SK-N-SH (cell line): ENCODE results near the gene INHBA. TPM values are rescaled to one million over a fixed set of nuclear protein-coding genes. Genes with fewer than 3 reads are reported as not detected.

Source experiments
- CTCF ChIA-PET: fragments of 300-600, 350-600 bp; formaldehyde crosslinking; extraction: SDS; loops from one replicate; lab custom pipeline; 2021; lab: Yijun Ruan, JAX
- POLR2A ChIA-PET: fragments of 350-600 bp; sonication (Branson Sonifier 250); formaldehyde crosslinking; extraction: SDS; loops from one replicate; lab custom pipeline; 2020; ENCODE audit warnings: antibody characterized with exemption, inconsistent platforms; lab: Yijun Ruan, JAX
- DNase-seq: peaks from one replicate; pipeline ENCODE4 v3.0.0; 2012
- H2AFZ ChIP-seq: fragments of 200-600 bp; sonication (generic); 2 replicates; pipeline ENCODE4 v1.8.1; 2016; ENCODE audit warnings: antibody characterized with exemption, mild to moderate bottlenecking, low read depth
- H3F3A ChIP-seq: fragments of 200-600 bp; sonication (generic); replicated peaks from 2 replicates; pipeline ENCODE3; 2016; ENCODE audit warnings: antibody characterized with exemption, mild to moderate bottlenecking; ENCODE audit not compliant: insufficient read depth
- H3K27ac ChIP-seq, 2 experiments: fragments of 200-500 bp in 1 of 2; fragments of 200-600 bp in 1 of 2; sonication (Bioruptor generic) in 1 of 2; sonication (generic), shearing (Covaris generic) in 1 of 2; 2 replicates each; pipeline versions ENCODE4 v1.5.1 to v1.6.1; 2014 to 2016; ENCODE audit warnings: low read depth in 2 of 2, inconsistent platforms in 1 of 2, low read length in 1 of 2, mild to moderate bottlenecking in 1 of 2, mixed read lengths in 1 of 2
- H3K27me3 ChIP-seq: fragments of 200-600 bp; sonication (generic), shearing (Covaris generic); 2 replicates; pipeline ENCODE4 v1.6.1; 2016; ENCODE audit warnings: mixed run types; ENCODE audit not compliant: insufficient read depth
- H3K36me3 ChIP-seq, 2 experiments: fragments of 200-500 bp in 1 of 2; fragments of 200-600 bp in 1 of 2; sonication (Bioruptor generic) in 1 of 2; sonication (generic) in 1 of 2; replicated peaks in 1 of 2; 2 replicates each; pipeline versions ENCODE3 to v1.5.1; 2014 to 2016; ENCODE audit warnings: low read length in 1 of 2, mild to moderate bottlenecking in 1 of 2; ENCODE audit not compliant: insufficient read depth in 2 of 2, control insufficient read depth in 1 of 2
- H3K4me1 ChIP-seq, 2 experiments: fragments of 200-500 bp in 1 of 2; fragments of 200-600 bp in 1 of 2; sonication (Bioruptor generic) in 1 of 2; sonication (generic), shearing (Covaris generic) in 1 of 2; 2 replicates each; pipeline versions ENCODE4 v1.5.1 to v1.6.1; 2014 to 2016; ENCODE audit warnings: low read depth in 1 of 2, low read length in 1 of 2, mixed run types in 1 of 2; ENCODE audit not compliant: insufficient read depth in 2 of 2, control insufficient read depth in 1 of 2
- H3K4me2 ChIP-seq: fragments of 200-600 bp; sonication (generic), shearing (Covaris generic); 2 replicates; pipeline ENCODE4 v1.6.1; 2017; ENCODE audit warnings: mixed run types
- H3K4me3 ChIP-seq, 2 experiments: fragments of 200-500 bp in 1 of 2; fragments of 200-600 bp in 1 of 2; sonication (Bioruptor generic) in 1 of 2; sonication (generic), shearing (Covaris generic) in 1 of 2; 2 replicates each; pipeline versions ENCODE4 v1.5.1 to v1.8.1; 2014 to 2016; ENCODE audit warnings: low read depth in 2 of 2, inconsistent platforms in 1 of 2, low read length in 1 of 2, mild to moderate bottlenecking in 1 of 2, mixed read lengths in 1 of 2, moderate library complexity in 1 of 2
- H3K79me2 ChIP-seq: fragments of 200-600 bp; sonication (generic); 2 replicates; pipeline ENCODE4 v1.8.1; 2017; ENCODE audit warnings: mild to moderate bottlenecking; ENCODE audit not compliant: insufficient read depth
- H3K9ac ChIP-seq: fragments of 200-600 bp; sonication (generic); 2 replicates; pipeline ENCODE4 v1.6.1; 2017; ENCODE audit warnings: mixed run types
- H3K9me2 ChIP-seq: fragments of 200-600 bp; sonication (generic); 2 replicates; pipeline ENCODE4 v1.6.1; 2017; ENCODE audit warnings: mixed run types
- H3K9me3 ChIP-seq: fragments of 200-600 bp; sonication (generic); 2 replicates; pipeline ENCODE4 v1.6.1; 2017; ENCODE audit warnings: mixed run types, mild to moderate bottlenecking, moderate library complexity
- H4K20me1 ChIP-seq: fragments of 200-600 bp; sonication (generic); 2 replicates; pipeline ENCODE4 v1.6.1; 2017; ENCODE audit warnings: mild to moderate bottlenecking, mixed run types; ENCODE audit not compliant: insufficient read depth
- ELF1 ChIP-seq: IDR thresholded peaks from 2 replicates; pipeline ENCODE4 v1.4.0; 2012
- EP300 ChIP-seq, 2 experiments: IDR thresholded peaks; 2 replicates each; pipeline versions ENCODE4 v1.4.0 to v1.6.1; 2012; ENCODE audit warnings: borderline replicate concordance in 1 of 2, low read depth in 1 of 2, low read length in 1 of 2
- EZH2phosphoT487 ChIP-seq: fragments of 200-600 bp; sonication (generic); IDR thresholded peaks from 2 replicates; pipeline ENCODE4 v1.6.1; 2017; ENCODE audit warnings: low read depth, mixed run types, mild to moderate bottlenecking, antibody characterized with exemption, moderate library complexity, borderline replicate concordance
- FOSL2 ChIP-seq: IDR thresholded peaks from 2 replicates; pipeline ENCODE4 v1.4.0; 2012; ENCODE audit warnings: low read depth, mild to moderate bottlenecking, moderate library complexity, borderline replicate concordance
- GABPA ChIP-seq: IDR thresholded peaks from 2 replicates; pipeline ENCODE4 v1.4.0; 2012; ENCODE audit warnings: low read depth, mild to moderate bottlenecking
- GATA2 ChIP-seq: sonication (generic); formaldehyde crosslinking; IDR thresholded peaks from 2 replicates; pipeline ENCODE4 v1.5.0; 2020; ENCODE audit warnings: mild to moderate bottlenecking, missing genetic modification reagents
- JUND ChIP-seq: IDR thresholded peaks from 2 replicates; pipeline ENCODE4 v1.4.0; 2012
- NFIC ChIP-seq: IDR thresholded peaks from 2 replicates; pipeline ENCODE4 v1.4.0; 2012; ENCODE audit warnings: borderline replicate concordance
- NRF1 ChIP-seq: IDR thresholded peaks from 2 replicates; pipeline ENCODE4 v1.6.1; 2012; ENCODE audit warnings: low read depth, mild to moderate bottlenecking, low read length
- RAD21 ChIP-seq: IDR thresholded peaks from 2 replicates; pipeline ENCODE4 v1.6.1; 2012; ENCODE audit warnings: mild to moderate bottlenecking, low read length
- RCOR1 ChIP-seq: fragments of 150-350 bp; IDR thresholded peaks from 2 replicates; pipeline ENCODE4 v1.6.1; 2017; ENCODE audit warnings: antibody characterized with exemption, low read length
- RFX5 ChIP-seq: IDR thresholded peaks from 2 replicates; pipeline ENCODE4 v1.6.1; 2012; ENCODE audit warnings: mild to moderate bottlenecking, improper control_type of control experiment, low read length
- TAF1 ChIP-seq: IDR thresholded peaks from 2 replicates; pipeline ENCODE4 v1.6.1; 2012; ENCODE audit warnings: low read depth, mild to moderate bottlenecking, low read length, moderate library complexity, borderline replicate concordance
- YY1 ChIP-seq: IDR thresholded peaks from 2 replicates; pipeline ENCODE4 v1.4.0; 2012; ENCODE audit warnings: low read depth, mild to moderate bottlenecking
- WGBS: methylation state at CpG from one replicate; pipeline ENCODE4 v1.1.6; 2017; ENCODE audit warnings: low lambda C conversion rate; 5-methylcytosine and 5-hydroxymethylcytosine counted together
- polyA plus RNA-seq, 3 experiments: library from polyadenylated mRNA; depleted of rRNA; stranded (reverse); fragments of >200 nt; gene quantifications; 2 replicates each; pipeline ENCODE4 v1.2.3, GENCODE V29; 2012
- TF ChIP-seq, protein P1 (sequence below): IDR thresholded peaks from 2 replicates; pipeline ENCODE4 v1.4.0; 2012; ENCODE audit warnings: low read depth, borderline replicate concordance
- TF ChIP-seq, protein P2 (sequence below): IDR thresholded peaks from 2 replicates; pipeline ENCODE4; 2012
- TF ChIP-seq, protein P3 (sequence below): IDR thresholded peaks from 2 replicates; pipeline ENCODE4 v1.6.1; 2012; ENCODE audit warnings: mild to moderate bottlenecking, low read depth, low read length, moderate library complexity

INHBA gene
- polyA plus RNA-seq, 1 of the 3 experiments (the other 2 are of a cell fraction), result 81.0 TPM

DNA sequence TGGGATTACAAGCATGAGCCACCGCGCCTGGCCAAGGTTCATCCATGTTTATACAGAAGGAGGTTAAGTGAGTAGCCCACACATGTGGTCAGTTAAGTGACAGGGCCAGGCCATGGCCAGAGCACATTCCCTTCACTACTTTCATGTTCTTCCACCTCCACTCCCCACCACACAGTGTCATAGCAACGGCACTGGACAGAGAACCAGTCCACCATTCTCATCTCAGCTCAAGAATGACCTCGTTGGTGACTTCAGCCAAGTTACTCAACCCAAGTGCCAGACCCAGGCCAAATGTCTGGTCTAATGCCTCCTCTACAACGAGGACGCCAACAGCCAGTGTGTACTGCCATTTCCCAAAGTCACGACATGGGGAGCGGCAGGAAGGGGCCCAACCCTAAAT is 62.4 kb downstream of the INHBA start:
- no peaks in the 10 kb centered on the region for H3K36me3 ChIP-seq
- no peaks in the 10 kb centered on the region for H3K27me3 ChIP-seq
- no peaks in the 10 kb centered on the region; the same call in 1 of the 2 replicates for H3K9me2 ChIP-seq
- H3K4me1 ChIP-seq, result no peaks in the 10 kb centered on the region
- H3F3A ChIP-seq, result peaks cover 6% of the 10 kb centered on the region
- no peak overlapping the region for H3K4me3 ChIP-seq
- no peak overlapping the region; the same call in 1 of the 2 replicates for H2AFZ ChIP-seq
- H3K79me2 ChIP-seq, result no peaks in the 10 kb centered on the region
- no peaks in the 10 kb centered on the region for H4K20me1 ChIP-seq
- TF ChIP-seq, protein P1, sequence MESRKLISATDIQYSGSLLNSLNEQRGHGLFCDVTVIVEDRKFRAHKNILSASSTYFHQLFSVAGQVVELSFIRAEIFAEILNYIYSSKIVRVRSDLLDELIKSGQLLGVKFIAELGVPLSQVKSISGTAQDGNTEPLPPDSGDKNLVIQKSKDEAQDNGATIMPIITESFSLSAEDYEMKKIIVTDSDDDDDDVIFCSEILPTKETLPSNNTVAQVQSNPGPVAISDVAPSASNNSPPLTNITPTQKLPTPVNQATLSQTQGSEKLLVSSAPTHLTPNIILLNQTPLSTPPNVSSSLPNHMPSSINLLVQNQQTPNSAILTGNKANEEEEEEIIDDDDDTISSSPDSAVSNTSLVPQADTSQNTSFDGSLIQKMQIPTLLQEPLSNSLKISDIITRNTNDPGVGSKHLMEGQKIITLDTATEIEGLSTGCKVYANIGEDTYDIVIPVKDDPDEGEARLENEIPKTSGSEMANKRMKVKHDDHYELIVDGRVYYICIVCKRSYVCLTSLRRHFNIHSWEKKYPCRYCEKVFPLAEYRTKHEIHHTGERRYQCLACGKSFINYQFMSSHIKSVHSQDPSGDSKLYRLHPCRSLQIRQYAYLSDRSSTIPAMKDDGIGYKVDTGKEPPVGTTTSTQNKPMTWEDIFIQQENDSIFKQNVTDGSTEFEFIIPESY, result no peak
- no peak for TF ChIP-seq GABPA
- TF ChIP-seq, protein P2, sequence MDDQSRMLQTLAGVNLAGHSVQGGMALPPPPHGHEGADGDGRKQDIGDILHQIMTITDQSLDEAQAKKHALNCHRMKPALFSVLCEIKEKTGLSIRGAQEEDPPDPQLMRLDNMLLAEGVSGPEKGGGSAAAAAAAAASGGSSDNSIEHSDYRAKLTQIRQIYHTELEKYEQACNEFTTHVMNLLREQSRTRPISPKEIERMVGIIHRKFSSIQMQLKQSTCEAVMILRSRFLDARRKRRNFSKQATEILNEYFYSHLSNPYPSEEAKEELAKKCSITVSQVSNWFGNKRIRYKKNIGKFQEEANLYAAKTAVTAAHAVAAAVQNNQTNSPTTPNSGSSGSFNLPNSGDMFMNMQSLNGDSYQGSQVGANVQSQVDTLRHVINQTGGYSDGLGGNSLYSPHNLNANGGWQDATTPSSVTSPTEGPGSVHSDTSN, result no peak
- POLR2A ChIA-PET, result no interaction called here
- CTCF ChIA-PET, result no interaction called here
- no peak overlapping the region for H3K27ac ChIP-seq
- no peak overlapping the region for H3K4me2 ChIP-seq
- no peaks in the 10 kb centered on the region for H3K9me3 ChIP-seq
- 69% methylated on average over 8 of the region's 8 CpGs for WGBS
- DNase-seq, result no peak
- no peak overlapping the region for H3K9ac ChIP-seq

DNA sequence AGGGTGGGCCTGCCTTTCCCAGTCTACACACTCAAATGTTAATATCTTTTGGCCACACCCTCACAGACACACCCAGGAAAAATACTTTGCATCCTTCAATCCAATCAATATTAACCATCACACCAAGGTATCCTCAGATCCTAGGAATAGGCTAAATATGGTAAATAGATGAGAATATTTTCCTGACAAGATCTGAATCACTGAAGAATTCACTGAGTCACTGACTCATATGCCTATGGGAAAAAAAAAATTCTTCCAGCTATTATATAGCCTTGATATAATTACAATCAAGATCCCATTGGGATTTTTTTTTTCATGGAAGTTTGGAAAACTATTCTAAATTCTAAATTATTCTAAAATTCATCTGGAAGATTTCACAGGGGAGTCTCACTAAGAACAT is 65.8 kb downstream of the INHBA start:
- H3K36me3 ChIP-seq, result no peaks in the 10 kb centered on the region
- no peak for DNase-seq

More for the DNA sequence above, 65.8 kb downstream of the INHBA start:
- no peaks in the 10 kb centered on the region; the same call in 1 of the 2 replicates for H3K9me2 ChIP-seq
- H3K27ac ChIP-seq, result peak overlapping the region in 1 of 2 experiments; percentile 34; a peak in 1 of 4 replicates
- ChIA-PET POLR2A (no interaction called here), CTCF (interaction anchor here (0.6 kb wide), 1 partner anchor 9 kb away, joined by 3 read pairs; no protein-coding TSS in a partner anchor)
- H3K27me3 ChIP-seq, result no peaks in the 10 kb centered on the region
- no peaks in the 10 kb centered on the region for H4K20me1 ChIP-seq
- H3K4me1 ChIP-seq, result no peaks in the 10 kb centered on the region
- no peaks in the 10 kb centered on the region for H3K79me2 ChIP-seq
- H3K9ac ChIP-seq, result no peak overlapping the region
- H2AFZ ChIP-seq, result no peak overlapping the region
- H3K9me3 ChIP-seq, result no peaks in the 10 kb centered on the region
- H3K4me3 ChIP-seq, result no peak overlapping the region
- TF ChIP-seq EZH2phosphoT487, result no peak
- TF ChIP-seq YY1, result no peak
- no peak for TF ChIP-seq NFIC
- TF ChIP-seq RCOR1, result no peak
- 0 out of 2 replicates have a peak, but pooled peaks have one; percentile 28 for TF ChIP-seq JUND
- TF ChIP-seq TAF1, result no peak
- TF ChIP-seq ELF1, result no peak
- no peak for TF ChIP-seq EP300 (IDR thresholded peaks at IDR 0.05; ENCODE audit: borderline replicate concordance in 1 of 2, low read depth in 1 of 2, low read length in 1 of 2)
- TF ChIP-seq, protein P2, result peak; percentile 25; the same call in 1 of the 2 replicates
- peak; percentile 60; the same call in 1 of the 2 replicates for TF ChIP-seq FOSL2
- TF ChIP-seq, protein P3, sequence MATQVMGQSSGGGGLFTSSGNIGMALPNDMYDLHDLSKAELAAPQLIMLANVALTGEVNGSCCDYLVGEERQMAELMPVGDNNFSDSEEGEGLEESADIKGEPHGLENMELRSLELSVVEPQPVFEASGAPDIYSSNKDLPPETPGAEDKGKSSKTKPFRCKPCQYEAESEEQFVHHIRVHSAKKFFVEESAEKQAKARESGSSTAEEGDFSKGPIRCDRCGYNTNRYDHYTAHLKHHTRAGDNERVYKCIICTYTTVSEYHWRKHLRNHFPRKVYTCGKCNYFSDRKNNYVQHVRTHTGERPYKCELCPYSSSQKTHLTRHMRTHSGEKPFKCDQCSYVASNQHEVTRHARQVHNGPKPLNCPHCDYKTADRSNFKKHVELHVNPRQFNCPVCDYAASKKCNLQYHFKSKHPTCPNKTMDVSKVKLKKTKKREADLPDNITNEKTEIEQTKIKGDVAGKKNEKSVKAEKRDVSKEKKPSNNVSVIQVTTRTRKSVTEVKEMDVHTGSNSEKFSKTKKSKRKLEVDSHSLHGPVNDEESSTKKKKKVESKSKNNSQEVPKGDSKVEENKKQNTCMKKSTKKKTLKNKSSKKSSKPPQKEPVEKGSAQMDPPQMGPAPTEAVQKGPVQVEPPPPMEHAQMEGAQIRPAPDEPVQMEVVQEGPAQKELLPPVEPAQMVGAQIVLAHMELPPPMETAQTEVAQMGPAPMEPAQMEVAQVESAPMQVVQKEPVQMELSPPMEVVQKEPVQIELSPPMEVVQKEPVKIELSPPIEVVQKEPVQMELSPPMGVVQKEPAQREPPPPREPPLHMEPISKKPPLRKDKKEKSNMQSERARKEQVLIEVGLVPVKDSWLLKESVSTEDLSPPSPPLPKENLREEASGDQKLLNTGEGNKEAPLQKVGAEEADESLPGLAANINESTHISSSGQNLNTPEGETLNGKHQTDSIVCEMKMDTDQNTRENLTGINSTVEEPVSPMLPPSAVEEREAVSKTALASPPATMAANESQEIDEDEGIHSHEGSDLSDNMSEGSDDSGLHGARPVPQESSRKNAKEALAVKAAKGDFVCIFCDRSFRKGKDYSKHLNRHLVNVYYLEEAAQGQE, result no peak
- TF ChIP-seq RAD21, result no peak
- no peak for TF ChIP-seq NRF1
- no peak for TF ChIP-seq GATA2
- no peak for TF ChIP-seq RFX5
- H3K4me2 ChIP-seq, result no peak overlapping the region
- peaks cover 6% of the 10 kb centered on the region for H3F3A ChIP-seq
